Type B pancreatic cell (in vitro differentiated cells): ENCODE results near the gene ACTR6. TPM values are rescaled to one million over a fixed set of nuclear protein-coding genes. Genes with fewer than 3 reads are reported as not detected.

Experiments
- DNase-seq: peaks from one replicate; pipeline ENCODE4 v3.0.0; 2021; ENCODE audit warnings: mixed read lengths; ENCODE audit not compliant: unreplicated experiment; ENCODE audit errors: extremely low spot score
- H3K27ac Mint-ChIP-seq: 2 replicates; pipeline ENCODE4 v1.8.0; 2021; ENCODE audit warnings: mild to moderate bottlenecking, mixed read lengths
- H3K27me3 Mint-ChIP-seq: 2 replicates; pipeline ENCODE4 v1.8.0; 2021; ENCODE audit warnings: mixed read lengths
- H3K36me3 Mint-ChIP-seq: 2 replicates; pipeline ENCODE4 v1.8.0; 2021; ENCODE audit warnings: mixed read lengths
- H3K4me1 Mint-ChIP-seq: one replicate; pipeline ENCODE4 v1.8.0; 2021; ENCODE audit warnings: mixed read lengths; ENCODE audit not compliant: unreplicated experiment
- H3K4me3 Mint-ChIP-seq: 2 replicates; pipeline ENCODE4 v1.8.0; 2021; ENCODE audit warnings: mild to moderate bottlenecking, mixed read lengths
- H3K9me3 Mint-ChIP-seq: 2 replicates; pipeline ENCODE4 v1.8.0; 2021; ENCODE audit warnings: mixed read lengths
- total RNA-seq: library from RNA; stranded (reverse); gene quantifications from 2 replicates; pipeline ENCODE4 v1.2.1, GENCODE V29; 2021; ENCODE audit warnings: low replicate concordance
- TF ChIP-seq, protein P1 (sequence below): fragments of 200-600 bp; sonication (generic); conservative IDR thresholded peaks from 2 replicates; pipeline ENCODE4 v1.5.0; 2021; ENCODE audit warnings: antibody characterized with exemption, mild to moderate bottlenecking

Gene ACTR6
- total RNA-seq, 1 donor from 2014 or later, result 32.9 TPM

DNA sequence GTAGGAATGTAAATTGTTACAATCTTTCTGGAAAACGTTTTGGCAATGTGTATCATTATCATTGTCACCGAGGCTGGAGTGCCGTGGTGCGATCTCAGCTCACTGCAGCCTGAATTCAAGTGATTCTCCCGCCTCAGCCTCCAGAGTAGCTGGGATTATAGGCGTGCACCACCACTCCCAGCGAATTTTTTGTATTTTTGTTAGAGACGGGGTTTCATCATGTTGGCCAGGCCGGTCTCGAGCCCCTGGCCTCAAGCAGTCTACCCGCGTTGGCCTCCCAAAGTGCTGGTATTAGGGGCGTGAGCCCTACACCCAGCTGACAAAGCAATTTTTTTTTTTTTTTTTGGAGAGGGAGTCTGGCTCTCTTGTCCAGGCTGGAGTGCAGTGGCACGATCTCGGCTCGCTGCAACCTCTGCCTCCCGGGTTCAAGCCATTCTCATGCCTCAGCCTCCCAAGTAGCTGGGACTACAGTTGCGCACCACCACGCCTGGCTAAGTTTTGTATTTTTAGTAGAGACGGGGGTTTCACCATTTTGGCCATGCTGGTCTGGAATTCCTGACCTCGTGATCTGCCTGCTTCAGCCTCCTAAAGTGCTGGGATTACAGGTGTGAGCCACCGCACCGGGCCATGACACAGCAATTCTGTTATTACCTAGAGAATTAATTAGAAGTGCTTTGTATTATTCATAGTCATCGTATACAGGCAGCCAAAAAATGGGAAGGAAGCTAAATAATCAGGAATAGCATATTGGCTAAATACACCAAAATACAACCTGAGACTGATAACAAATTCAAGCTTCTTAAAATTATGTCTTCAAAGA lies 1.2 kb downstream of the ACTR6 start:
- H3K4me1 Mint-ChIP-seq, result peaks cover 7% of the 10 kb centered on the region
- no peaks in the 10 kb centered on the region for H3K36me3 Mint-ChIP-seq
- no peaks in the 10 kb centered on the region for H3K9me3 Mint-ChIP-seq
- peak overlapping the region; percentile 97 for H3K4me3 Mint-ChIP-seq
- TF ChIP-seq, protein P1, sequence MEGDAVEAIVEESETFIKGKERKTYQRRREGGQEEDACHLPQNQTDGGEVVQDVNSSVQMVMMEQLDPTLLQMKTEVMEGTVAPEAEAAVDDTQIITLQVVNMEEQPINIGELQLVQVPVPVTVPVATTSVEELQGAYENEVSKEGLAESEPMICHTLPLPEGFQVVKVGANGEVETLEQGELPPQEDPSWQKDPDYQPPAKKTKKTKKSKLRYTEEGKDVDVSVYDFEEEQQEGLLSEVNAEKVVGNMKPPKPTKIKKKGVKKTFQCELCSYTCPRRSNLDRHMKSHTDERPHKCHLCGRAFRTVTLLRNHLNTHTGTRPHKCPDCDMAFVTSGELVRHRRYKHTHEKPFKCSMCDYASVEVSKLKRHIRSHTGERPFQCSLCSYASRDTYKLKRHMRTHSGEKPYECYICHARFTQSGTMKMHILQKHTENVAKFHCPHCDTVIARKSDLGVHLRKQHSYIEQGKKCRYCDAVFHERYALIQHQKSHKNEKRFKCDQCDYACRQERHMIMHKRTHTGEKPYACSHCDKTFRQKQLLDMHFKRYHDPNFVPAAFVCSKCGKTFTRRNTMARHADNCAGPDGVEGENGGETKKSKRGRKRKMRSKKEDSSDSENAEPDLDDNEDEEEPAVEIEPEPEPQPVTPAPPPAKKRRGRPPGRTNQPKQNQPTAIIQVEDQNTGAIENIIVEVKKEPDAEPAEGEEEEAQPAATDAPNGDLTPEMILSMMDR, result no peak
- peak overlapping the region; percentile 97 for H3K27ac Mint-ChIP-seq
- no peak for DNase-seq
- peaks cover 5% of the 10 kb centered on the region for H3K27me3 Mint-ChIP-seq

DNA sequence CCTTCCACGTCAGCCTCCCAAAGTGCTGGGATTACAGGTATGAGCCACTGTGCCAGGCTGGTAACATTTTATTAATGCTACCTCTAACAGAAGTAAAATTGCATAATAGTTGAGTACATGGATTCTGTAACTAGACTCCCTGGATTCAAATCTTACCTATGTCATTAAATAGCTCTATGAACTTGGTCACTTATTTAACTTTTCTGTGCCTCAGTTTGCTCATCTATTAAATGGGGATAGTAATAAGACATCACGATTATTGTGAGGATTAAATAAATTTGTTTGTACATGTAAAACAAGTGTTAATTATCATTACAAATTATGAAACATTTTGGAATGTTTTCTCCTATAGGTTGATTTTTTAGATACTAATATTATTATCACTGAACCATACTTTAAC lies 6.7 kb downstream of the ACTR6 start:
- no peaks in the 10 kb centered on the region for H3K4me1 Mint-ChIP-seq
- H3K36me3 Mint-ChIP-seq, result peaks cover 5% of the 10 kb centered on the region
- no peak overlapping the region for H3K4me3 Mint-ChIP-seq
- no peaks in the 10 kb centered on the region for H3K9me3 Mint-ChIP-seq
- H3K27me3 Mint-ChIP-seq, result no peaks in the 10 kb centered on the region
- no peak for DNase-seq
- TF ChIP-seq, protein P1, result no peak
- H3K27ac Mint-ChIP-seq, result no peak overlapping the region

DNA sequence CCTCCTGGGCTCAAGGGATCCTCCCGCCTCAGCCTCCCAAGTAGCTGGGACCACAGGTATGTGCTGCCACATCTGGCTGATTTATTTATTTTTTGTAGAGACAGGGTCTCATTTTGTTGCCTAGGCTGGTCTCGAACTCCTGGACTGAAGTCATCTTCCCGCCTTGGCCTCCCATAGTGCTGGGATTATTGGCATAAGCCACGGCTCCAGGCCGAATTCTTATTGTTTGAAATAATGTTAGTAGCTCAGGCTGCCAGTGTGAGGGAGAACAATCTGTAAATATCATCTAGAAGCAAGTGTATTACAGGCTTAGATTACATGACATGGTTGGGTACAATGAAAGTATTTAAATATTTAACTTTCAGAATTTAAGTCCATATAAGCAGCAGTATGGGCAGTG lies 8.2 kb downstream of the ACTR6 start:
- no peak overlapping the region for H3K4me3 Mint-ChIP-seq
- DNase-seq, result peak; percentile 39
- H3K4me1 Mint-ChIP-seq, result no peaks in the 10 kb centered on the region
- no peak overlapping the region for H3K27ac Mint-ChIP-seq
- H3K36me3 Mint-ChIP-seq, result peaks cover 5% of the 10 kb centered on the region
- TF ChIP-seq, protein P1, result no peak
- H3K27me3 Mint-ChIP-seq, result no peaks in the 10 kb centered on the region
- no peaks in the 10 kb centered on the region for H3K9me3 Mint-ChIP-seq

DNA sequence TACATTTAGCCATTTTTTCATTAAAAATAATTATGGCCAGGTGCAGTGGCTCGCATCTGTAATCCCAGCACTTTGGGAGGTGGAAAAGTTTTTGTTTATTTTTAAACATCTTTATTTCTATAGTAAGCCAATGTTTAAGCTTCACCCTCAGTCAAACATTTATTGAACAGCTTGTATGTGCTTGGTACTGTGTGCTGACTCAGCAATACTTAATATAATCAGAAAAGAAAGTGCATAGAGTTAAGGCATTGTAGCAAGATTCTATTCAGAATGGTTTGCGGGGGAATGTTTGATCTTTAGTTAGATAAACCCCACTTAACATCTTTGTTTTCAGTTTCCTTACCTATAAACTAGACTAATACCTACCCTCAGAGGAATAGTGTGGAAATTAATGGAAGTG lies 11.1 kb downstream of the ACTR6 start:
- TF ChIP-seq, protein P1, result no peak
- no peaks in the 10 kb centered on the region for H3K27me3 Mint-ChIP-seq
- H3K9me3 Mint-ChIP-seq, result no peaks in the 10 kb centered on the region
- peaks cover 5% of the 10 kb centered on the region for H3K36me3 Mint-ChIP-seq
- H3K4me3 Mint-ChIP-seq, result no peak overlapping the region
- H3K4me1 Mint-ChIP-seq, result no peaks in the 10 kb centered on the region
- H3K27ac Mint-ChIP-seq, result no peak overlapping the region
- no peak for DNase-seq

DNA sequence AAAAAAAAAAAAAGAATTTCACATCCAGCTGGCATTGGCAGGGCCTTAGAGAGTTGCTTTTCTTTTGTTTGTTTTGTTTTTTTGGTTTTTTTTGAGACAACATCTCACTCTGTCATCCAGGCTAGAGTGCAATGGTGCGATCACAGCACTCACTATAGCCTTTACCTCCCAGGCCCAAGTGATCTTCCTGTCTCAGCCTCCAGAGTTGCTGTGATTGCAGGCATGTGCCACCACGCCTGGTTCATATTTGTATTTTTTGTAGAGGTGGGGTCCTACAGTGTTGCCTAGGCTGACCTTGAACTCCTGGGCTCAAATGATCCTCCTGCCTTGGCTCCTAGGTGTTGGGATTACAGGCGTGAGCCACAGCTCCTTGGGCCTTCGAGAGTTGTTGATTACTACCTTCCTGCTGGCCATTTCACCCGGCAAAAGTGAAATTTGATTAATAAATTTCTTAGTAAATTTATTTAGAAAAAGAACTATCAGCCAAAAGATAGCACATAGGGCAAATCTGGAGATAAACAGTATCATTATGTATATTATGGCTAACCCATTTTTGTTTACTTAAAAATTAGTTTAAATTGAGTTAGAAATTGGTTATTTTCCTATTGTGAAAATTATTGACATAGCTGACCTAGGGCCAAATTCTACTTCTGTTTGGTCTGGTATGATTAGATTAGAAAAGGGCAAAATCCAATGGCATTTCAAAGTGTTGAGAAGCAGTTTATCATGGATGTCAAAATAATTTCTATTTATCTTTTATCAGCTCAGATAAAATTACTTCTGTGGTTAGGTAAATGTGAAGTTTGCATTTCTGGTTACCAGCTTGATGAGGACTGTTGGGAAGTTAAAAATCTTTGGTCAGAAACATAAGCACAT lies 12.6 kb downstream of the ACTR6 start:
- Mint-ChIP-seq H3K36me3 (peaks cover 10% of the 10 kb centered on the region), H3K27ac (no peak overlapping the region), H3K4me1 (no peaks in the 10 kb centered on the region), H3K9me3 (no peaks in the 10 kb centered on the region), H3K27me3 (no peaks in the 10 kb centered on the region), H3K4me3 (no peak overlapping the region)
- TF ChIP-seq, protein P1, result no peak
- DNase-seq, result no peak
